HG03442 (cell line): ENCODE results near the gene RAB23.
A peak's percentile ranks its signal among the peaks of the same experiment; 100 is the strongest.

Source experiments
- ATAC-seq: cut with Tn5 transposase; IDR thresholded peaks from one replicate; pipeline ENCODE4 v1.9.1; 2021; ENCODE audit warnings: mild to moderate bottlenecking, moderate library complexity; ENCODE audit not compliant: unreplicated experiment

RAB23 gene

GRCh38 chr6:57190140-57190539 is 32.0 kb downstream of the RAB23 start:
- no peak for ATAC-seq

- ATAC-seq, result no peak
These were observed 38.8 kb downstream of the RAB23 start for GRCh38 chr6:57183336-57183735.

- ATAC-seq, result no peak
These were observed 40.1 kb downstream of the RAB23 start for GRCh38 chr6:57182017-57182432.

- ATAC-seq, result no peak
These were observed 41.5 kb downstream of the RAB23 start for GRCh38 chr6:57180596-57180995.

GRCh38 chr6:57177545-57178265 is 44.4 kb downstream of the RAB23 start:
- no peak for ATAC-seq

GRCh38 chr6:57174511-57174907 is 47.6 kb downstream of the RAB23 start:
- no peak for ATAC-seq

- ATAC-seq, result no peak
These were observed 48.1 kb downstream of the RAB23 start for GRCh38 chr6:57173886-57174510.

GRCh38 chr6:57173056-57173885 is 48.8 kb downstream of the RAB23 start:
- ATAC-seq, result no peak

- ATAC-seq, result peak; percentile 85
These were observed 49.7 kb downstream of the RAB23 start, which contains the start of gene BAG2 for GRCh38 chr6:57172136-57173055. BAG2 (plus strand) TSS chr6:57172326; CDS start chr6:57172698, 372 bp downstream.

GRCh38 chr6:57165080-57165479 is 57.0 kb downstream of the RAB23 start:
- no peak for ATAC-seq

- ATAC-seq, result no peak
These were observed 58.2 kb downstream of the RAB23 start for GRCh38 chr6:57163956-57164355.

- no peak for ATAC-seq
These were observed 59.6 kb downstream of the RAB23 start for GRCh38 chr6:57162516-57162915.

- no peak for ATAC-seq
These were observed 60.1 kb downstream of the RAB23 start for GRCh38 chr6:57162028-57162427.

GRCh38 chr6:57159127-57159526 is 63.0 kb downstream of the RAB23 start:
- ATAC-seq, result no peak

- no peak for ATAC-seq
These were observed 63.4 kb downstream of the RAB23 start for GRCh38 chr6:57158658-57159057.

- no peak for ATAC-seq
These were observed 73.9 kb downstream of the RAB23 start for GRCh38 chr6:57147955-57148858.

- ATAC-seq, result no peak
These were observed 74.7 kb downstream of the RAB23 start for GRCh38 chr6:57147401-57147800.

GRCh38 chr6:57143690-57144089 is 78.4 kb downstream of the RAB23 start:
- no peak for ATAC-seq

GRCh38 chr6:57142178-57142525 is 80.0 kb downstream of the RAB23 start:
- no peak for ATAC-seq
